Liver (tissue), 9 donors: ENCODE measurements around the gene ARHGEF39. TPM values are rescaled to one million over a fixed set of nuclear protein-coding genes. Genes with fewer than 3 reads are reported as not detected.

Experiments
- DNase-seq: peaks from one replicate; pipeline ENCODE4 v3.0.0-alpha.2; 2017; ENCODE audit warnings: low spot score
- H3K27ac ChIP-seq, 2 donors: one replicate each; pipeline ENCODE4 v1.7.0; 2013; ENCODE audit warnings: inconsistent platforms in 2 of 2, low read length in 2 of 2, control low read depth in 1 of 2, low read depth in 1 of 2, mild to moderate bottlenecking in 1 of 2
- H3K27me3 ChIP-seq, 4 donors: one replicate each; pipeline versions ENCODE4 v1.6.1 to v1.7.0; 2013; ENCODE audit warnings: low read length in 3 of 4, inconsistent platforms in 1 of 4, mild to moderate bottlenecking in 1 of 4, moderate library complexity in 1 of 4; ENCODE audit not compliant: control insufficient read depth in 4 of 4, insufficient read depth in 4 of 4
- H3K36me3 ChIP-seq, 4 donors: one replicate each; pipeline versions ENCODE4 v1.6.1 to v1.7.0; 2013; ENCODE audit warnings: low read length in 3 of 4, mild to moderate bottlenecking in 3 of 4, low read depth in 1 of 4, moderate library complexity in 1 of 4; ENCODE audit not compliant: control insufficient read depth in 4 of 4, insufficient read depth in 3 of 4
- H3K4me1 ChIP-seq, 4 donors: one replicate each; pipeline versions ENCODE4 v1.6.1 to v1.7.0; 2013; ENCODE audit warnings: low read length in 3 of 4, mild to moderate bottlenecking in 3 of 4, moderate library complexity in 1 of 4; ENCODE audit not compliant: control insufficient read depth in 4 of 4, insufficient read depth in 4 of 4
- H3K4me3 ChIP-seq, 3 donors: one replicate each; pipeline versions ENCODE4 v1.6.1 to v1.7.0; 2013; ENCODE audit warnings: low read length in 3 of 3, control low read depth in 1 of 3, low read depth in 1 of 3, mild to moderate bottlenecking in 1 of 3
- H3K9ac ChIP-seq, 2 donors: one replicate each; pipeline ENCODE4 v1.7.0; 2013; ENCODE audit warnings: low read length in 2 of 2, mild to moderate bottlenecking in 2 of 2, moderate library complexity in 2 of 2, control low read depth in 1 of 2, low read depth in 1 of 2
- H3K9me3 ChIP-seq, 4 donors: one replicate each; pipeline versions ENCODE4 v1.6.1 to v1.7.0; 2013; ENCODE audit warnings: low read length in 3 of 4; ENCODE audit not compliant: control insufficient read depth in 4 of 4
- ATF3 ChIP-seq: IDR thresholded peaks from 2 replicates; pipeline ENCODE4 v1.6.1; 2016; ENCODE audit warnings: antibody characterized with exemption
- EGR1 ChIP-seq, 2 donors: IDR thresholded peaks; 2 replicates each; pipeline ENCODE4 v1.6.1; 2016 to 2018; ENCODE audit warnings: antibody characterized with exemption in 2 of 2, low read depth in 2 of 2
- FOXA1 ChIP-seq: IDR thresholded peaks from 2 replicates; pipeline ENCODE4 v1.6.1; 2016; ENCODE audit warnings: antibody characterized with exemption
- FOXA2 ChIP-seq: IDR thresholded peaks from 2 replicates; pipeline ENCODE4 v1.6.1; 2016; ENCODE audit warnings: antibody characterized with exemption
- GABPA ChIP-seq, 2 donors: IDR thresholded peaks in 1 of 2; conservative IDR thresholded peaks in 1 of 2; 2 replicates each; pipeline ENCODE4 v1.6.1; 2016; ENCODE audit warnings: antibody characterized with exemption in 2 of 2, mild to moderate bottlenecking in 1 of 2, moderate library complexity in 1 of 2
- HNF4A ChIP-seq, 2 donors: conservative IDR thresholded peaks; 2 replicates each; pipeline ENCODE4 v1.6.1; 2016; ENCODE audit warnings: antibody characterized with exemption in 2 of 2, mild to moderate bottlenecking in 2 of 2
- HNF4G ChIP-seq: IDR thresholded peaks from 2 replicates; pipeline ENCODE4 v1.6.1; 2016; ENCODE audit warnings: antibody characterized with exemption
- JUND ChIP-seq, 2 donors: IDR thresholded peaks; 2 replicates each; pipeline ENCODE4 v1.6.1; 2016; ENCODE audit warnings: antibody characterized with exemption in 2 of 2
- NR2F2 ChIP-seq: IDR thresholded peaks from 2 replicates; pipeline ENCODE4 v1.6.1; 2016; ENCODE audit warnings: antibody characterized with exemption
- RAD21 ChIP-seq, 2 donors: IDR thresholded peaks; 2 replicates each; pipeline ENCODE4 v1.6.1; 2016; ENCODE audit warnings: antibody characterized with exemption in 2 of 2, mild to moderate bottlenecking in 2 of 2
- RXRA ChIP-seq, 2 donors: IDR thresholded peaks; 2 replicates each; pipeline ENCODE4 v1.6.1; 2017 to 2018; ENCODE audit warnings: antibody characterized with exemption in 2 of 2, mild to moderate bottlenecking in 1 of 2
- SP1 ChIP-seq: IDR thresholded peaks from 2 replicates; pipeline ENCODE4 v1.6.1; 2018; ENCODE audit warnings: antibody characterized with exemption, mild to moderate bottlenecking
- TAF1 ChIP-seq: conservative IDR thresholded peaks from 2 replicates; pipeline ENCODE4 v1.6.1; 2016; ENCODE audit warnings: antibody characterized with exemption, mild to moderate bottlenecking
- YY1 ChIP-seq: IDR thresholded peaks from 2 replicates; pipeline ENCODE4 v1.6.1; 2016; ENCODE audit warnings: antibody characterized with exemption, mild to moderate bottlenecking
- ZBTB33 ChIP-seq: IDR thresholded peaks from 2 replicates; pipeline ENCODE4 v1.6.1; 2016; ENCODE audit warnings: antibody characterized with exemption
- WGBS: extraction: QIAGEN DNeasy Blood & Tissue Kit; methylation state at CpG from one replicate; pipeline ENCODE4 v1.1.7; 2013; 5-methylcytosine and 5-hydroxymethylcytosine counted together
- polyA plus RNA-seq, 2 donors: library from polyadenylated mRNA; stranded (reverse) in 1 of 2; unstranded in 1 of 2; fragments of 200-250 nt in 1 of 2; fragments of >200 nt in 1 of 2; fragmentation: Nextera tagmentation in 1 of 2; extraction: Ambion mirVana in 1 of 2; gene quantifications; one replicate each; pipeline versions ENCODE4 v1.2.1 to v1.2.3, GENCODE V29; 2013 to 2015
- total RNA-seq, 2 donors: library from RNA; depleted of rRNA; stranded (reverse); fragments of >200 nt; gene quantifications; one replicate each; pipeline ENCODE4 v1.2.3, GENCODE V29; 2014
- TF ChIP-seq, protein P1 (sequence below): fragments of 150-350 bp; IDR thresholded peaks from 2 replicates; pipeline ENCODE4 v1.5.1; 2017; ENCODE audit warnings: improper control_type of control experiment, low read depth, low read length; ENCODE audit not compliant: missing input control
- TF ChIP-seq, protein P2 (sequence below): IDR thresholded peaks from 2 replicates; pipeline ENCODE4 v1.6.1; 2016; ENCODE audit warnings: antibody characterized with exemption, mild to moderate bottlenecking
- TF ChIP-seq, protein P3 (sequence below): IDR thresholded peaks from 2 replicates; pipeline ENCODE4 v1.6.1; 2016; ENCODE audit warnings: antibody characterized with exemption
- donor health status: healthy.
- donor health status: healthy.
- donor health status: healthy.
- donor health status: healthy.
- donor health status: healthy.

Gene ARHGEF39
- total and polyA plus RNA-seq, 4 donors: under 0.01 to 7.4 (median 0.74) TPM

DNA sequence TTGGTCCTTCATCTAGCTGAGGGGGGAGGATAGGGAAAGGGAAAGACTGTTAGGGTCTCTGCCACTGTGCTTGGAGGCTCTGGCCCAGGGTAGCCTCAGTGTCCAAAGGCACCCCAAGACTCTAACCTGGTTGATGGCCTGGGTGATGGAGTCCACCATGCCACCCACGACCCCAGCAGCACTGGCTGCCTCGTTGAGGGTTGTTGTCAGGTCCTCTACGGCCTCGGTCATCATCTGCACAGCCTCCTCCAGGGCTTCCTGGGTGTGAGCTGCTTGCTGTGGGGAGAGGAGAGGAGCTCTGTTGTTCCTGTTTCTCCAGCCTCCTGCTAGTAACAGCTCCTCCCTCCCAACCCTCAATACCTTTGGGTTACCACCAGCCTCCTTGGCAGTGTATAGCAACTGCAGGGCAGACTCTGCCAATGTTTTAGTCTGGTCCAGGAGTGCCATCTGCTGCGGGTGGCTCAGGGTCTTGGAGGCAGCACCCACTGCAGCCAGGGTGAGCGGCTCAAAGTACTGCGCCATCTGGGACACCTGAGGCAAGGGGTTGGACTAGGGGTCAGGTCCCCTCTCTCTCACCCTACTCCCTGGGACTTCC is 40.9 kb upstream of the ARHGEF39 start:
- Histone ChIP-seq H3K27ac (no peak overlapping the region), H3K9ac (no peak overlapping the region), H3K9me3 (no peaks in the 10 kb centered on the region), H3K4me1 (no peaks in the 10 kb centered on the region), H3K4me3 (no peak overlapping the region), H3K27me3 (no peaks in the 10 kb centered on the region), H3K36me3 (peaks cover 46 to 92% (median 88%) of the 10 kb centered on the region in 4 donors)
- WGBS: 95% methylated on average over 7 of the region's 7 CpGs
- DNase-seq: no peak
- no peak for TF ChIP-seq SP1
- TF ChIP-seq, protein P1, sequence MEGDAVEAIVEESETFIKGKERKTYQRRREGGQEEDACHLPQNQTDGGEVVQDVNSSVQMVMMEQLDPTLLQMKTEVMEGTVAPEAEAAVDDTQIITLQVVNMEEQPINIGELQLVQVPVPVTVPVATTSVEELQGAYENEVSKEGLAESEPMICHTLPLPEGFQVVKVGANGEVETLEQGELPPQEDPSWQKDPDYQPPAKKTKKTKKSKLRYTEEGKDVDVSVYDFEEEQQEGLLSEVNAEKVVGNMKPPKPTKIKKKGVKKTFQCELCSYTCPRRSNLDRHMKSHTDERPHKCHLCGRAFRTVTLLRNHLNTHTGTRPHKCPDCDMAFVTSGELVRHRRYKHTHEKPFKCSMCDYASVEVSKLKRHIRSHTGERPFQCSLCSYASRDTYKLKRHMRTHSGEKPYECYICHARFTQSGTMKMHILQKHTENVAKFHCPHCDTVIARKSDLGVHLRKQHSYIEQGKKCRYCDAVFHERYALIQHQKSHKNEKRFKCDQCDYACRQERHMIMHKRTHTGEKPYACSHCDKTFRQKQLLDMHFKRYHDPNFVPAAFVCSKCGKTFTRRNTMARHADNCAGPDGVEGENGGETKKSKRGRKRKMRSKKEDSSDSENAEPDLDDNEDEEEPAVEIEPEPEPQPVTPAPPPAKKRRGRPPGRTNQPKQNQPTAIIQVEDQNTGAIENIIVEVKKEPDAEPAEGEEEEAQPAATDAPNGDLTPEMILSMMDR: no peak
- no peak for TF ChIP-seq FOXA1
- TF ChIP-seq ZBTB33: no peak
- TF ChIP-seq, protein P2, sequence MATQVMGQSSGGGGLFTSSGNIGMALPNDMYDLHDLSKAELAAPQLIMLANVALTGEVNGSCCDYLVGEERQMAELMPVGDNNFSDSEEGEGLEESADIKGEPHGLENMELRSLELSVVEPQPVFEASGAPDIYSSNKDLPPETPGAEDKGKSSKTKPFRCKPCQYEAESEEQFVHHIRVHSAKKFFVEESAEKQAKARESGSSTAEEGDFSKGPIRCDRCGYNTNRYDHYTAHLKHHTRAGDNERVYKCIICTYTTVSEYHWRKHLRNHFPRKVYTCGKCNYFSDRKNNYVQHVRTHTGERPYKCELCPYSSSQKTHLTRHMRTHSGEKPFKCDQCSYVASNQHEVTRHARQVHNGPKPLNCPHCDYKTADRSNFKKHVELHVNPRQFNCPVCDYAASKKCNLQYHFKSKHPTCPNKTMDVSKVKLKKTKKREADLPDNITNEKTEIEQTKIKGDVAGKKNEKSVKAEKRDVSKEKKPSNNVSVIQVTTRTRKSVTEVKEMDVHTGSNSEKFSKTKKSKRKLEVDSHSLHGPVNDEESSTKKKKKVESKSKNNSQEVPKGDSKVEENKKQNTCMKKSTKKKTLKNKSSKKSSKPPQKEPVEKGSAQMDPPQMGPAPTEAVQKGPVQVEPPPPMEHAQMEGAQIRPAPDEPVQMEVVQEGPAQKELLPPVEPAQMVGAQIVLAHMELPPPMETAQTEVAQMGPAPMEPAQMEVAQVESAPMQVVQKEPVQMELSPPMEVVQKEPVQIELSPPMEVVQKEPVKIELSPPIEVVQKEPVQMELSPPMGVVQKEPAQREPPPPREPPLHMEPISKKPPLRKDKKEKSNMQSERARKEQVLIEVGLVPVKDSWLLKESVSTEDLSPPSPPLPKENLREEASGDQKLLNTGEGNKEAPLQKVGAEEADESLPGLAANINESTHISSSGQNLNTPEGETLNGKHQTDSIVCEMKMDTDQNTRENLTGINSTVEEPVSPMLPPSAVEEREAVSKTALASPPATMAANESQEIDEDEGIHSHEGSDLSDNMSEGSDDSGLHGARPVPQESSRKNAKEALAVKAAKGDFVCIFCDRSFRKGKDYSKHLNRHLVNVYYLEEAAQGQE: no peak
- TF ChIP-seq EGR1 (IDR thresholded peaks at IDR 0.05; ENCODE audit: low read depth in 2 of 2): no peak
- no peak for TF ChIP-seq GABPA (IDR thresholded peaks at IDR 0.05 in 1 of 2, conservative IDR thresholded peaks at IDR 0.05 in 1 of 2)
- no peak for TF ChIP-seq ATF3
- no peak for TF ChIP-seq HNF4G
- no peak for TF ChIP-seq FOXA2
- no peak for TF ChIP-seq TAF1
- TF ChIP-seq, protein P3, sequence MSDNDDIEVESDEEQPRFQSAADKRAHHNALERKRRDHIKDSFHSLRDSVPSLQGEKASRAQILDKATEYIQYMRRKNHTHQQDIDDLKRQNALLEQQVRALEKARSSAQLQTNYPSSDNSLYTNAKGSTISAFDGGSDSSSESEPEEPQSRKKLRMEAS: no peak
- no peak for TF ChIP-seq NR2F2
- TF ChIP-seq YY1: no peak
- TF ChIP-seq RAD21 (IDR thresholded peaks at IDR 0.05): no peak
- no peak for TF ChIP-seq RXRA (IDR thresholded peaks at IDR 0.05)
- TF ChIP-seq JUND (IDR thresholded peaks at IDR 0.05): no peak
- TF ChIP-seq HNF4A (conservative IDR thresholded peaks at IDR 0.05): no peak
